ENCODE results near the gene STPG4.

DNA sequence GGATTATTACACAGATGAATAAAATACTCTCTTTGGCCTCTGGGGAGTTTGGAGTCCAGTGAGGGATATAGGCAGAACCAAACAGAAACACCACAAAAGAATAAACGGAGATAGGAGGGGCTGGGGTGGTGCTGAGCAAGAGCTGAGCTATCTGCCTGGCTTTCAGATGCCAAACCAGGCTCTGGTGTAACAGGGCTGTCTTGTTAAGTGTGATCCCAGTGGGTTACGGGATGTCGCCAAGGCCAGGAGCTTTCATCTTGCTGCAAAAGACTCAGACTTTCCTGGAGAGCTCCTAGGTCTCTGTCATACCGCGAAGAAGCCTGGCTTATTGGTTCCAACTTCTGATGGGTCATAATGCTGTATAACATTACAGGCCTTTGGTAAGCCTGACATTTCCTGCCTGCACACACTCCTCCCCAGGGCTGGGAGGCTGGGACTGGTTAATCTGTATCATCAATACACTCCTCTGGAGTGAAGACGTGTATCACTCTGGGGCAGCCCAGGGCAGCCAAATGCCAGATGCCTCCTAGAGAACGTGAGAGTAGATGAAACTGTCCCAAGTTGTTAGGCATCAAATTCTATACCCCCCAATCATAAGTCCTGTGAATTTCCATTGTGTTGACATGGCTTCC lies 60.5 kb downstream of the STPG4 start:
- no peak for TF ChIP-seq POLR2A (IDR thresholded peaks at IDR 0.05)
- TF ChIP-seq, protein P1, sequence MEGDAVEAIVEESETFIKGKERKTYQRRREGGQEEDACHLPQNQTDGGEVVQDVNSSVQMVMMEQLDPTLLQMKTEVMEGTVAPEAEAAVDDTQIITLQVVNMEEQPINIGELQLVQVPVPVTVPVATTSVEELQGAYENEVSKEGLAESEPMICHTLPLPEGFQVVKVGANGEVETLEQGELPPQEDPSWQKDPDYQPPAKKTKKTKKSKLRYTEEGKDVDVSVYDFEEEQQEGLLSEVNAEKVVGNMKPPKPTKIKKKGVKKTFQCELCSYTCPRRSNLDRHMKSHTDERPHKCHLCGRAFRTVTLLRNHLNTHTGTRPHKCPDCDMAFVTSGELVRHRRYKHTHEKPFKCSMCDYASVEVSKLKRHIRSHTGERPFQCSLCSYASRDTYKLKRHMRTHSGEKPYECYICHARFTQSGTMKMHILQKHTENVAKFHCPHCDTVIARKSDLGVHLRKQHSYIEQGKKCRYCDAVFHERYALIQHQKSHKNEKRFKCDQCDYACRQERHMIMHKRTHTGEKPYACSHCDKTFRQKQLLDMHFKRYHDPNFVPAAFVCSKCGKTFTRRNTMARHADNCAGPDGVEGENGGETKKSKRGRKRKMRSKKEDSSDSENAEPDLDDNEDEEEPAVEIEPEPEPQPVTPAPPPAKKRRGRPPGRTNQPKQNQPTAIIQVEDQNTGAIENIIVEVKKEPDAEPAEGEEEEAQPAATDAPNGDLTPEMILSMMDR (IDR thresholded peaks at IDR 0.05), result no peak

Measured in prostate gland (tissue), 2 donors.